Activated CD8-positive, alpha-beta memory T cell treated with anti-CD3 and anti-CD28 coated beads for 24 hours (primary cell): ENCODE results near the gene KRR1.

ENCODE experiments used
- DNase-seq: peaks from one replicate; pipeline ENCODE4 v3.0.0-alpha.2; 2020

KRR1 gene

DNA sequence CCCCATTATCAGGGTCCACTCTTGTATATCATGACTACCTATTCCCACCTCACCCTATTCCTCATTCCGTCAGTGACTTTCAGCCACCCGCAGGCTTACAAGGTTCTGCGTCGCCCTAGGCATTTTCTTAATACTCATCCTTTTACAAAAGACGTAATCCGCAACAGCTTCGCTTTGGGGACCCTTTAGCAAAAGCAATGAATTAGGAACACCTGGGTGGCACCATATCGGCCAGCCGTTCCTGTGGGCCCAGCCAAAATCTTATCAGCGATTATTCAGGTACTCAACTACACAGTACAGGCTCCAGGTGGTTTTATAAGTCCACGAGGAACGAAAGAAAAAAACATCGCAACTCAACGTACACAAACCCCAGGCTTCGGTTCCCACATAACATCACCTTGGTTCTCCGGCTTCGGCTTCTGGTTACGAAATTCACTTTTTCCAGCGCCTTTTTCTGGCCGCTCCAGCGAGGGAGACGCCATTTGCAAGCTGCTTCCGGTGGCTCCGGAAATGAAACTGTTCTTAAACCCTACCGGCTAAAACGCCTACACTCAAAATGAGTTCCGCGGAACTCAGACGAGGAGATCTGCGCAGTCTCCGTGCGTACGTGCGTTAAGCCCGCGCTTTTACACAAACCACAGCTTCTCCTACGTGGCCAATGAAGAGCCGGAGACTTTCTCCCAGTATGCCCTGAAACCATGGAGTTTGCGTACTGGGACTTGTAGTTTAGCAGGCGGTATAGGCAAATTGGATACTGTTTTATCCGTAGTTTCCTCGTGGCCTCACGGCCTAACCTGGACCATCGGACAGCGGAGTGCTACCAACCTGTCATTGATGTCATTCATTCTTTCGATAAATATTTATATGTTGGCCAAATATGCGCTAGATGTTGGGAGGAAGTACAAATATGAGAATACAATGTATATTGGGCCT is at the start of gene KRR1:
TSS of gene KRR1 (minus strand) at position 494 of the 933 bp plus-strand sequence. CDS start at position 482, 12 bp downstream.
- peak; percentile 89 for DNase-seq

DNA sequence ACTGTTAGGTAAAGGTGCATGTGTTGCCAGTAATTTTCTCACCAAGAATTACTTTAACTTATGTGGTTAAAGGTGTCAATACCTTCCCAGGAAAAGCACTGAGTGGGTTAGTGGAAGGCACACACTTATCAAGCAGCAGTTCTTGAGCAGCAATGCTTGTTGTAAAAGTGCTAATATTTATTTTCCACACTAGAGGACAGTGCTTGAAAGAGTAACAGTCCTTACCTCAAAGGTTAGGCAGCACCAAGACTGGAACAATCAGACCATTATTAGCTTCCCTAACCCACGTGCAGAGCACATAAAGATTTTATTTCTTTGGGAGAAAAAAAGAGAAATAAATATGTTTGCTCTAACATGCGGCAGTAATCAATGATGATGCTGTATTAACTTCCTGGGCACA is 48.8 kb upstream of the KRR1 start:
- DNase-seq = no peak

DNA sequence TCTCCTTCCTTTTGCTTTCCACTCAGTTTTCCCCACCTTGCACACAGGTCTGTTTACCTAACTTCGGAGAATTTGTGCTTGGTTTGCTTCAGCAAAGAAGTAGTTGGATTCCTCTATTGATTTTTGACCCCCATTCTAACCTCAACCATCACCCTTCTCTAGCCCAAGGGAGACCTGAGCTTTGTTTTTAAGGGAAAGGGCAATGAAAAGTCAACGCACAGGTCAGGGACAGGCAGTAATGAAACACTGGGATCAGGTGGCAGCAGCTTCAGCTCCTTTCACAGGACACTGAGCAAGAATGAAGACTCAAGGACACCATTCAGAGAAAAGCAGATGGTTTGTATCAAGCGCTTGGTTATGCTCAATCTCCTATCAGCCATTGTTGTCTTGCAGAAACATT is 46.9 kb upstream of the KRR1 start:
- no peak for DNase-seq

DNA sequence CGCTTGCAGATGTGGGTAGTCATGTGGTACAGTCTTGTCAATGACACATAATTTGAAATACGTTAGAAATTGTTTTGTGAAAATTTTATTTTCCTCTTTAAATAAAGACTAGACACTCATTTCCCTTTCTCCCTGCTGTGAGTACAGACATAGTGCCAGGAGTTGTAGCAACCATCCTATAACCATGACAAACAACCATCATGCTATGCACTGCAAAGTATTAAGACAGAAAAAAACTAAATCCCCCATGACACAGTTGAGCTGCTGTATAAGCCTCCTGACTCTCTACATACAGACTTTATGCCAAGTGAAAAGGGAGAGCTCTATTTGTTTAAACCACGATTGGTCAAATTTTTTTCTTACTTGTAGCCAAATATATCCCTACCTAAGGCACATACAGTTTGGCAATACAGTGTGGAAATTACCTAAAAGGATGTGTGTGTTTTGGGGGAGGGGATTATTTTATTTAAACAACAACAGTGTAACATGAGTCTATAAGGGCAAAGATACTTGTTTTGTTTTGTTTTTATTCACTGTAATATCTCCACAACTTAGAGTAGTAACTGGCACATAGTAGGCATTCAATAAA is 45.0 kb upstream of the KRR1 start:
- no peak for DNase-seq

DNA sequence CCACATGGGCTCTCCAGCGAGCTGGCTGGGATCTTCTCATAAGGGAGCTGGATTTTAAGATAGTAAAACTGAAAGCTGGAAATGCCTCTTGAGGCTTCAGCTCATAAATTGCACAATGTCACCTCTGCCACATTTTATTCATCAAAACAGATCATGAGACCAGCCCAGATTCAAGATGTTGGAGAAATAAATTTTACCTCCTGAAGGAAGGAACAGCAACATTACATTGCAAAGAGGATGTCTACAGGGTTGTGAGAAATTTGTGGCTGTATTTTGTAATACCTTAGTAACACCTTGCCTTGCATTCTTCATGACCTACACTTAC is 43.1 kb upstream of the KRR1 start:
- DNase-seq = no peak

DNA sequence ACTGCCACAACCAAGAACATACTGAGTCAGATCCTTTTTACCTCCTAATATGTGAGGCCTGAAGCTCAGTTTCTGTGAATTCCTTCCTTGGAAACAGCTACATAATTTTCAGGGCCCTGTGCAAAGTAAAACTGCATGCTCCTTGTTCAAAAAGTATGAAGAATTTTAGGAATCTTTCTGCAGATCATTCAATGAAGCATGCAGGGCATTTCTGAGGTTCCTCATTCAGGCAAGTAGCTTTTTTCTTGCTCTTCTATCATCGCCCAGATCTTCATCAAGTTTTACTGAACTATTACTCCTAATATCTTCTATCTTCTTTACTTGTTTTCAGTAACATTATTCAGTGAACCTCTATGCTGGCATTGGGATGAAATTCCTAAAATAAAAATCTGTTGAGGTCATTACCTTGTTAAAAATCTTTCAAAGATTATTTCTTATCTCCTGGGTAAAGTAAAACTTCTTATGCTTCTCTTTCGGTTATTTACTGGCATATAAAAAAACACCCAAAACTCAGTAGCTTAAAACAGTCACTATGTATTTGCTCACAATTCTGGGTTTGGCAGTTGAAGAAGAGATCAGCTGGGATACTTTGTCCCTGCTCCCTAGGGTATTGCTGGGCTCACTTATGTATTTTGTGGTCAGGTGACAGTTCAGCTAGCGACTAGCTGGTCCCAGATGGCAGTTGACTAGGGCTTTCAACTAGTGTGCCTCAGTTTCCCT is 42.6 kb upstream of the KRR1 start:
- DNase-seq = no peak

DNA sequence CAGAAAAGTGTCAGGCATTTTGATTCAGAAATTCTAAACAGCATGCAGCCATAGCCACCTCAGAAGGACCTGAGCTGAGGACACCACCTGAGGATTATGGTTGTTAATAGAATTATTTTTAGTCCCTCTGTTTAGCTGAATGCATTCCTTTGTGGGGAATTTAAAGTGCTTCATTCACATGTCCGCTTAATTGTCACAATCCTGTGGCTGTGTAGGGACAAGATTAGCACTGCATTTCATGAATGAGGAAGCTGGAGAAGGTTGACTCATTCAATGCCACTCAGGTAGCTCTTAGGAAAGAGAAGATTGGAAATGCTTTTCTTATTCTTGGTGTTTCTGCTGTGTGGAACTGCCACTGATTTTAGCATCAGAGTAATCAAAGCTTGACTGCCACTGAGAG is 42.0 kb upstream of the KRR1 start:
- DNase-seq = no peak

DNA sequence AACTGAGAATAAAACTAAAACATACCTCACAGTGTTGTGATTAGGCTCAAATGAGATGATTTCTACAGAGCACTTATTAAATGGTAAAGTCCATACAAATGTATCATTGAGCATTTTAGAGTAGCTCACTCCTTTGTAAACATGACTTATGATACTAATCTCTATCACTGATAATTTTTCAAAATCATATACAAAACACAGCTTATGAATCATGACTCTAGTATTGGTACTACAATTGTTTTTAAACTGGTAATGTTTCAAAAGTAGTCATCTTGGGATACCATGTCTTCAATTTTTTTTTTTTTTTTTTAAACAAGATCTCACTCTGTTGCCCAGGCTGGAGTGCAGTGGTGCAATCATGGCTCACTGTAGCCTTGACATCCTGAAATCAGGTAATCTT is 40.1 kb upstream of the KRR1 start:
- DNase-seq = no peak

DNA sequence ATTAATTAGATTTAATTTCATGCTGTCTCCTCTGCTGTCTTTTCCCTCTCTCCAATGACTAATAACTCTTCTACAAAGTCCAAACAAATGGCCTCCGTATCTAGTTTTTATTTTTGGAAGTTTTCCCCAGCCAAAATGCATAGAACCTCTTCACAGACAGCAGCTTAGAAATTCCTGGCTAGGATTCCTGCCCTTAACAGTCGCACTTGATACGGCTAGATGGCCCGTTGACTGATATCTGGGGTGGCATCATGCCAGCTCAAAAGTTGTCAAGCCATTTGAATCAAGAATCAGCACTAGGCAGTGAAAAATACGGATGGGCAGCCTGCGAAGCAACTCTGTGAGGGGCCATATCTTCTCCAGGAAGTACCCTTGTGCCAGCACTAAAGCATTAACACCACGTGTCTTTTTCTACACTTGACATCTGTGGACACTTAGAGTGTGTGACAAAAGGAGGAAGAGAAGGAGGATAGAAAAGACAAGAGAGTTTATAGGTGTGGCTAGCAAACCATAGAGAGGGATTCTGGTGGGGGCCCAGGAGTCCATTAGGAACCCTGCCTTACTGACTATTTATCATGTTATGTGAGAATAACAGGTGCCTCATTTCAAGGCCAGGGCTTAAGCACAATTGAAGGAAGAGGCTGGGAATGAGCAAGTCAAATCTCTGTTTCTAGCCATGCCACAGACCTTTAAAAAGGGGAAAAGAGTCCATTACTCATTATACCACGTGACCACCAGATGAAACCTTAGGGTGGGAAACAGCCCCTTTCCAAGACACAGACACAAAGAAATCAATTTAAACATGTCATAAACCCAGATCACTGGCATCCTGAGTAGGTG is 39.2 kb upstream of the KRR1 start:
- DNase-seq = no peak

DNA sequence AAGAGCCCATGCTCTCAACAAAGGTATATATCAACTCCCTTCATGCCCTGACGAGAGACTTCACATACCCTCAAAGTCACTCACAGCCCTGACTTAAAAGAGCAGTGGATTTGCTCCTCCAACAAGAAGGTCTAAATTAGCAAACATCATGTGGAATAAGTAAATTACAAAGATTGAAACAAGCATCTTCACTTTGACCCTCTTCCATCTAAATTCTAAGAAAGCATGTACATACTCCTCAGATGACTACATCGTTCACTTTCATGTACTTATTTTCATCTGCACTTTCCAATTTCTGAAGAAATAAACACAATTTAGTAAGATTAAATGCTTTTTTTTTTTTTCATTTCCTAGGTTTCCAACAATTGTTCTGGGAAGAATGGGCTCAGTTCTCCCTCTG is 38.6 kb upstream of the KRR1 start:
- DNase-seq = no peak

DNA sequence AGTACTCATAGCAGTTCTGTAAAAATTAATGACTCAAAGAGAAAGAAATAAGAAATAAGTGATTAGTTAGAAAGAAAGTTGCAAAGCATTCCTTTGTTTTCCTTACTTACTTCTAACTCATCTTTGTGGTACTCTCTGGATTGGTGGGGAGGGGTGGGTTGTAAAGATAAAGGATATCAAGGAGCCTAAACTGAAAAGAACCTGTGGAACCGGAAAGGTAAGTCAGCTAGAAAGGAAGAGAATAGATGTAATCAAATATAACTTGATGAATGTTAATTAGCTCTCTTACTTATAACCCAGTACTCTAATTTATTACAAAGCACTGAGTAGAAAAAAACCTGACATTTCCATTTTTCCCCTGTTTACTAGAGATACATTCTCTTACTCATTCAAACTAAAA is 37.5 kb upstream of the KRR1 start:
- no peak for DNase-seq

DNA sequence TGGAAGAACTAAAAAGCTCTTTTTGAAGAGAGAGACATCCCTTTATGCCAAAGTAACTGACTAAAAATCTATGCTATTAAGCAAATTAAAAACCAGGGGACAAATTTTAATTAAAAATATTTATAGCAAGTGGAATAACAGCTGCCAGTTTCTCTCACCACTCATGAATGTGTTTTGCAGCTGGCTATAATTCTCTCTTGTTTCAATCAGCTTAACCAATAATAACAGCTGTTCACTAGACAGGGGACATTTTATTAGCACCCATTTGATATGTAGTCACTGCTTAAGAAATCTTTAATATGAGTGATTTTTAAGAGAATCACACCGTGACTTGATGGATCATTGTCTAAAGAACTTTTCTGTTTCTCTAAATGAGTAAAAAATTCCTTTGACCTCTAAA is 34.2 kb upstream of the KRR1 start:
- no peak for DNase-seq

DNA sequence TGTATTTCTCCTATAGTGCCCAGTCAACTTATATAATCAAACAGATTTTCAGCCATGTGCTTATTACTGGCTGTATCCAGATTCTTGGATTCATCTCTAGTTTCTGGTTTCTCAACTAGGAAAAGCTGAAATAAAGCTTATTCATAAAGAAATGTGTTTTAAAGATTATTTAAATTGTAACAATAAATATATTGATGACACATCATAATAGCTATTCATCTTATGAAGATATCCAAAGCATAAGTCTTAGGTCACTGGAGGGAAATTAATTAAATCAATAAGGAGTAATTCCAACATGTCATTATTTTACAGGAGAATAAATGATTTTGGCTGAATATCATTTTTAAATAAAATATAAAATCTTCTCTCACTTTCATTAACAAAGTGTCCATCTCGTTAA is 32.1 kb upstream of the KRR1 start:
- no peak for DNase-seq

DNA sequence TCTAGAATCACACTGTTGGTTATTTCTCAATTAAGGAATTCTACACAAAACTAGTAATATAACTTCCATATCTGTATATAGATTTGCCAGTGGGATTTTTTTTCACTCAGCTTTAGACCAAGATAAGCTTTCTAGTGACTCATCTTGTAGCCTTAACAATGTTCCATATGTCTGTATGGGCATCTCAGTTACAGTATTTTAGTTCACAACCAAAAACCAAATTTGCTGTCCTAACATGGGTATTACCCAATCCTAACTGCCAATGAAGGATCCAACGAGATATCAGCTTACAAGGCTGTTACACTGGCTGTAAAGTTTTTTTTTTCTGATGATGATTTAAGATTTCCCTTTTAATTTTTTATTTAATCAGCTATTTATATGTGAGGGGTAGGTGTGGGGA is 31.5 kb upstream of the KRR1 start:
- DNase-seq = no peak

DNA sequence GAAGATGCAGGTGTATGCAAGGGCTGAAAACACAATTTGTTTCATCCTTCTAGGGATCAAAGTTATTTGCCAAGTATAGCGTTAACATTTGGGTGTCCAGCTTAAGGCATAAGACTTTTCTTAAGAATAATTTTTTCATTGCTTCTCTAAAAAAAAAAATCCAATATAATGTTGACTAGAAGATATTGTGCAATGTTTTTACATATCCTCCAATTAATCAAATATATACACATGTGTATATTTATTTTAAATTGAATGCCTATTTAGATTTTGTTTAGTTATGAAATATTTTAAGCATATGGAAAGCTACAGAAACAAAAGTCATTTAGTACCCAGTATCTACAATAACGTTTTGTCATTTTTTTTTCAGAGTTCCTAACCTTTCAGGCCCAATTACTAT is 28.5 kb upstream of the KRR1 start:
- DNase-seq = no peak

DNA sequence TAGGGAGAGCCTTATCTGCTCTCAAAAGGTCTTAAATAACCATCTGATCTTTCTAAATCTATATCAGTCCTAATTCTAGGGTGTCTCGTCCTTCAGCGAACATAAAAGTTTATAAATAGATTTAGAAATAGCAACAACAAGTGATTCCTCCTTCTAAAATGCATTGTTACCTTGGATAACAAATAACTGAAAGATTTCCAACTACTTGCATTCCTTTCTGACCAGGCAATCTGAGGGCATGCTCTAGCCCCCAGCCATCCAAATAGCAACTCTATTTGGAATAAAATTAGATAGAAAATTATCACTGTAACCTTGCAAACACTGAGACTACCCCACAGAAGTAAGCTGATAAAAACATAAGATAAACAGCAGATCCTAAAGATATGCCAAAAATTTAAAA is 21.8 kb upstream of the KRR1 start:
- DNase-seq = no peak

DNA sequence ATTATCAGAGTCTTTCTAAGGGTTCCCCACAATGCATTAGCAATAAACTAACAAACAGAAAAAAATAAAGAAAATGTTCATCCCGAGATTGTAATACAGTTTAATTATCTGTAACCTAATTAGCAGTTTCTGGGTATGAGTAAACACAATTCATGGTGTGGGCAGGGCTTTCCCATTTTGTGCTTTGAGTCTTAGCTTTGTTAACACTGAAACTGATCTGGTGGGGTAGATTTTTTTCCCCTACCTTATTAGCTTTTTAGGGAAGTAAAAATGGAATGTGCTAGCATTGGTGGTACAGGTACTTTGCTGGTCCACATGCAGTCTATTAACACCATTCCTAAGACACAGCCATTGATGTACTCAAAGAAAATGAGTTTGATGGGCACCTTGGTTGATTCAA is 18.4 kb upstream of the KRR1 start:
- no peak for DNase-seq

DNA sequence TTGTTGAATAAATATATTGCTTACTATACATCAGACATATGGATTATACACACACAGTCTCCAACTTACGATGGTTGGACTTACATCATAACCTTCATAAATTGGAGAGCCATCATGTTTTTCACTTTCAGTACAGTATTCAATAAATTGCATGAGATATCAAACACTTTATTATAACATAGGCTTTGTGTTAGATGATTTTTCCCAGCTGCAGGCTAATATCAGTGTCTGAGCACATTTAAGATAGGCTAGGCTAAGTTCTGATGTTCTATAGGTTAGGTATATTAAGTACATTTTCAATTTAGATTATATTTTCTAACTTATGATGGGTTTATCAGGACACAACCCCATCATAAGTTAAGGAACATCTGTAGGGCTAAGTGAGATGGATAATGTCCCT is 17.9 kb upstream of the KRR1 start:
- DNase-seq = no peak

DNA sequence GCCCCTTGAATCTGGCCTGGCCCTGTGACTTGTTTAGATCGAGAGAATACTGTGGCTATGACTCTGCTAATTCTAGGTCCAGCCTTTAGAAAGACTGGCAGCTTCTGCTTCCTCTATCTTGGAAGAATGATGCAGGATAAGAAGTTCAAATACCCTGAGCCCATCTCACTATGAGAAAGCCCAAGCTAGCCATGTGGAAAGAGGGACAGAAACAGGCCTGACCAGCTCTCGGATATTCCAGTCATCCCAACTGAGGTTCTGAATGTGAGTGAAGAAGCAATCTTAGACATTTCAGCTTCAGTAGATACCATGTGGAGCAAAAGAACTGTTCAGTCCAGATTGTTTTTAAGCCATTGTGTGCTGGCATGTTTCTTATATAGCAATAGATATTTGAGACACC is 17.3 kb upstream of the KRR1 start:
- no peak for DNase-seq

DNA sequence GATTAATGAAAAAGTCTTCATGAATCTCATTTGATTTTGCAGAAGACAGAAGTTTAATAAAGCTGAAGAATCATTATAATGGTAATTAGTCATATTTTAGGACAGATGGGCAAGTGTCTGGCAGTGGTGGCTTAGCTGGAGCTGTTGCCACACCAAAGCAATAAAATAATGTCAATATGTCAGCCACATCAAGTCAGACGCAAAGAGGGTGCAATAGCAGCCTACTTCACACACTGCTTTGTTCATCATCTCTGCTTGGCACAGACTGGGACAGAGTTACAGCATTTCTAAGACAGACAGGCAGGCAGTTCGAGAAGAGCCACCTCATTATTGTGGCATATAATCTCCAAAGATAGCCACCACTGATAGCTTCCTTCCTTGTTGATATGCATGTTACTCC is 16.9 kb upstream of the KRR1 start:
- no peak for DNase-seq

DNA sequence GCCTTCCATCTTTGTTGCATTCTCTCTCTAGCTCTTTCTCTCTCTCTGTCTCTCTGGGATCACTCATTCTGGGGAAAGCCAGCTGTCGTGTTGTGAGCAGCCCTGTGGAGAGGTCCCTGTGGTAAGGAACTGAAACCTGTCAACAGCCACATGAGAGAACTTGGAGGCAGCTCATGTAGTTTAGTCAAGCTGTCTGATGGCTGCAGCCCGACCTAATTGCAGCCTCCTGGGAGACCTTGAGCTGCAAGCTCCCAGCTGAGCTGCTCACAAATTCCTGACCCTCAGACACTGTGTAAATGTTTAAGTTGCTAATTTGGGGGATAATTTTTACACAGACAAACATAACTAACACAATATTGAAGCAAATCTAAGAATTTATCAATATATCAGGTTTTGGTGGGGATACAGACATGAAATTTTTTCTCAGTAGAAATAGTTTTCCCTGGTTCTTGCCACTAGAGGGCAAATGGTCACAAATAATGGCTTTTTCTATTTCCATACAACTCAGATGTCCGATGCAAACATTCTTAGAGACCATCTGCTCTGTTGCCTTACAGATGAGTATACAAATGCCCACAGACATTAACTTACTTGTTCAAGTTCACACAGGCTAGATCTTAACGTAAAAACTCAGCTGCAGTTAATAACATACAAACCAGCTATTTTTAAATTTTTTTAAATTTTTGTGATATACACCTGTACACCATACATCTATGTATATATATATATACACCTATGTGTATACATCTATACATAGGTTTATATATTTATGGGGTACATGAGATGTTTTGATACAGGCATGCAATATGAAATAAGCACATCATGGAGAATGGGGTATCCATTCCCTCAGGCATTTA is 15.5 kb upstream of the KRR1 start:
- no peak for DNase-seq

DNA sequence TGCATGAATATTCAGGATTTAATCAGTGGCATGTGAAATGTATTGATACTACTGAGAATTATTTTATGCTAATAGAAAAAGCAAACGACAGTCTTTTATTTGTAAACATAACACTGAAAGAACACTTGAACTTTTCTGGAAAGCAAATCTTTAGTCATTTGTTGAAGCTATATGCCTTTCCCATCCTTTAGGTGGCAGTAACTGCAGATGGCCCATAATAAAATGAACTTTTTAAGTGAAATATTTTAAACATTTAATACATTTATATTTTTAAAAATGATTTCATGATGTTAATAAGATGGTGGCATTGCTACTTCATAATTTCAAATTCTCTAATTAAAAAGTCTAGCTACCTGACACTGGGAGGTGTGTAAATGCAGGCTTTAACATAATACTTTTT is 13.9 kb upstream of the KRR1 start:
- DNase-seq = no peak
